ENCODE results near the gene SPATA13. TPM values are rescaled to one million over a fixed set of nuclear protein-coding genes. Genes with fewer than 3 reads are reported as not detected.

Gene SPATA13
- total RNA-seq, 3 donors from 2014 or later, result 6.6 to 84.7 (median 58.7) TPM

DNA sequence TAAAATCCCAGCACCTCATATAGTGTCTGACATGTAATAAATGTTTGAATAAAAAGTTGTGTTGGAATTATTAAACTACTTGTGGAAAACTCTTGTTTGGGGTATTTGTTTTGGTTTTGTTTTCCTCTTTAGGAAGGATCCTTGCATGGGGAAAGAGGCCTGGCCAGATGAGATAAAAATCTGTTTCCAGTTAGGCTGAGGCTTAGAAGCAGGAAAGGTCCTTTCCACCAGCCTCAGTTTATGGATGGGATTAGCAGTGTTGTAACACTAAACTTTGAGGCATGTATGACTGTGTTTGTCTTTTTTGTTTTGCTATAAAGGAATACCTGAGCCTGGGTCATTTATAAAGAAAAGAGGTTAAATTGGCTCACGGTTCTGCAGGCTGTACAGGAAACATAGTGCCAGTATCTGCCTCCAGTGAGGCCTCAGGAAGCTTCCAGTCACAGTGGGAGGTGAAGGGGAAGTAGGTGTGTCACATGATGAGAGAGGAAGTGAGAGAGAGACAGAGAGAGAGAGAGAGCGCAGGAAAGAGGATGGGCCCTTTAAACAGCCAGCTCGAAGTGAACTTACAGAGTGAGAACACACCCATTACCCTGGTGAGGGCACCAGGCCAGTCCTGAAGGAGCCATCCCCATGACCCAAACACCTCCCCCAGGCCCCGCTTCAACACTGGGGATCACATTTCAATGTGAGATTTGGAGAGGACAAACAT lies 21.6 kb downstream of the SPATA13 start:
- no peak for TF ChIP-seq CTCF (IDR thresholded peaks at IDR 0.05)
- no peak for TF ChIP-seq POLR2AphosphoS5 (IDR thresholded peaks at IDR 0.05)
- no peak for TF ChIP-seq POLR2A (IDR thresholded peaks at IDR 0.05)
- Histone ChIP-seq H3K27me3 (no peaks in the 10 kb centered on the region), H3K36me3 (no peaks in the 10 kb centered on the region), H3K4me1 (no peaks in the 10 kb centered on the region), H3K4me3 (no peak overlapping the region), H3K9me3 (no peaks in the 10 kb centered on the region), H3K27ac (peak overlapping the region; percentile 17 to 29)
- intact Hi-C loops (cut with DNase I; ENCODE audit: low total_unique reads), result no loop called here
- no peak for DNase-seq (ENCODE audit: low spot score in 2 of 2)

DNA sequence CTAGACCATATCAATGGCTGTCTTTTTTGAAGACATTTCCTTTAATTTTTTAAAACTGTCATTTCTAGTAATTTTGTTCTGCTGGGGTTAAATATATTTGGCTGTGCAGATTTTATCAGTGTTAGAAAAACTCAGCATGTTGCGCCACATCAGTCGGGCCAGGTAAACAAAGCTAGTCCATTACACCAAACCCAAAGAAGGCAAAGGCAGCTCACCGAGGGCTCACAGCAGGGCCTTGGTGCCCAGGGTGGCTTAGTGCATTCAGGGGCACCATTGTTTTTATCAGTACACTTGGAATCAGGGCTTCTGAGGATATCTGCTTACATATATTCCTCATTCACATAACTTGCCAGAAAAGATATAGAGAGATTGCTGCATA lies 22.2 kb downstream of the SPATA13 start:
- intact Hi-C loops (cut with DNase I; ENCODE audit: low total_unique reads), result no loop called here
- Histone ChIP-seq H3K27ac (peak overlapping the region; percentile 17 to 29), H3K27me3 (no peaks in the 10 kb centered on the region), H3K4me1 (no peaks in the 10 kb centered on the region), H3K9me3 (no peaks in the 10 kb centered on the region), H3K4me3 (no peak overlapping the region), H3K36me3 (no peaks in the 10 kb centered on the region)
- TF ChIP-seq CTCF (IDR thresholded peaks at IDR 0.05) (no peak), POLR2AphosphoS5 (IDR thresholded peaks at IDR 0.05) (no peak)
- no peak for DNase-seq (ENCODE audit: low spot score in 2 of 2)

GRCh38 chr13:24183741-24184182 lies 23.2 kb downstream of the SPATA13 start:
- TF ChIP-seq CTCF (IDR thresholded peaks at IDR 0.05) (no peak), POLR2A (IDR thresholded peaks at IDR 0.05) (no peak), POLR2AphosphoS5 (IDR thresholded peaks at IDR 0.05) (no peak)
- intact Hi-C loops (cut with DNase I; ENCODE audit: low total_unique reads), result no loop called here
- no peak overlapping the region for H3K4me3 ChIP-seq
- no peaks in the 10 kb centered on the region for H3K36me3 ChIP-seq
- no peaks in the 10 kb centered on the region for H3K27me3 ChIP-seq
- no peak overlapping the region for H3K27ac ChIP-seq
- no peaks in the 10 kb centered on the region for H3K4me1 ChIP-seq
- peaks cover 2 to 7% of the 10 kb centered on the region in 2 donors for H3K9me3 ChIP-seq
- no peak for DNase-seq (ENCODE audit: low spot score in 2 of 2)

GRCh38 chr13:24184265-24184841 lies 23.8 kb downstream of the SPATA13 start:
- H3K4me1 ChIP-seq, result no peaks in the 10 kb centered on the region
- H3K9me3 ChIP-seq, result peaks cover 7 to 12% of the 10 kb centered on the region in 2 donors
- intact Hi-C loops (cut with DNase I; ENCODE audit: low total_unique reads), result no loop called here
- H3K27ac ChIP-seq, result no peak overlapping the region
- H3K4me3 ChIP-seq, result no peak overlapping the region
- no peak for DNase-seq (ENCODE audit: low spot score in 2 of 2)
- no peaks in the 10 kb centered on the region for H3K36me3 ChIP-seq
- TF ChIP-seq POLR2AphosphoS5 (IDR thresholded peaks at IDR 0.05), result no peak
- TF ChIP-seq CTCF (IDR thresholded peaks at IDR 0.05), result no peak
- no peak for TF ChIP-seq POLR2A (IDR thresholded peaks at IDR 0.05)
- no peaks in the 10 kb centered on the region for H3K27me3 ChIP-seq

DNA sequence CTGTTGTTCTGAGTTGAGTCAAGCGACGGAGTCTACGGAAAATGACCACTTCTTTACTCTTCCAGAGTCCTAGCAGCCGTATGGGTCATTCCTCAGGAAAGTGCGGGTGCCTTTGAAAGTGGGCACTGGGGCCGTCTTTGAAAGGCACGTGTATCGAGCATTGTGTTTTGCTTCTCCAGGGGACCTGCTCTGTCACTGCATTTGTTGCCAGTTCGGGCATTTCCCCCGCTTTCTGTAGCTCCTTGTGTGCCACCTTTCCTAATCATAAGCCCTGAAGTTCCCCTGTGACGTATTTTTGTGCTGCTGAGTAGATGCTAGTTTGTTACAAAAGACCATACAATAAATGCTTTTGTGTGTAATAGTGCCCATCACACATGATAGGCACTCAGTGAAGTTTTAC lies 24.4 kb downstream of the SPATA13 start:
- Histone ChIP-seq H3K27me3 (no peaks in the 10 kb centered on the region), H3K4me1 (no peaks in the 10 kb centered on the region), H3K27ac (no peak overlapping the region), H3K9me3 (peaks cover 7 to 12% of the 10 kb centered on the region in 2 donors), H3K4me3 (no peak overlapping the region), H3K36me3 (no peaks in the 10 kb centered on the region)
- no peak for TF ChIP-seq POLR2AphosphoS5 (IDR thresholded peaks at IDR 0.05)
- TF ChIP-seq CTCF (IDR thresholded peaks at IDR 0.05), result no peak
- intact Hi-C loops (cut with DNase I; ENCODE audit: low total_unique reads), result no loop called here
- no peak for DNase-seq (ENCODE audit: low spot score in 2 of 2)
